NAMALWA (cell line): Measurements from ENCODE around the gene RAB20.
A peak's percentile ranks its signal among the peaks of the same experiment; 100 is the strongest.
"Not testable (repeated sequence)": the region's sequence is repeated elsewhere in the genome, so short reads cannot be mapped to it uniquely, and the experiment has no call there.

Experiments
- DNase-seq: peaks from one replicate; pipeline ENCODE4 v3.0.0-alpha.2; 2015; ENCODE audit warnings: low spot score

The RAB20 gene

DNA sequence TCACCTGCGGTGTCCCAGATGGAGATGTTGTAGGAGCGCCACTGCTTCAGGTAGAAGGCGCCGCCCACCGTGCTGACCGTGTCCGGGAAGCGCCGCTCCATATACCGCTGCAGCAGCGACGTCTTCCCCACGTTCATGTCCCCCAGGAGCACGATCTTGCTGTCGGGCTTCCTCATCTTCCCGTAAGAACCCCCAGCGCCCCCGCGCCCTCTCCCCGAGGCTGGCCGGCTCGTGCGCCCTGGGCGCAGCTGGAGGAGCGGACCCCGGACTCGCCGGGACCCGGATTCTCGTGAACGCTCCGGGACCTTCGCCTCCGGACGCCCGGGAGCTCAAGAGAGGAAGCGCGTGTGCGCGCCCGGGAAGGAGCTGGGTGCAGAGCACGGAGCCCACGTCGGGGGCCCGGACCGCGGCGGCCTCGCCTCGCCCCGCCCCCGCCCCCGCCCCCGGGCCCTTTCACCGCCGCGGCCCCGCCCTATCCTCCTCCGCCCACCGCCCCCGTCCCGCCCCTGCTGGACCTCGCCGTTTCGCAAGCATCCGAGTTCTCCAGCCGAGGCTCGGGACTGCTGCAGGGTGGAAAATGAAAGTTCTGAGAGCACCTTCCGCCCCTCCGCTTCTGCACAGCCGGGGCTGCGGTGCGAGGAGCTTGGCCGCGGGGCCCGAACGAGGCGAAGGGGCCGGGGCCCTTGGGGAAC is at the start of gene RAB20:
Gene RAB20 (minus strand): TSS at position 379 of the 692 bp plus-strand sequence. CDS start 203 bp downstream, at position 176.
- DNase-seq = peak; percentile 82

GRCh38 chr13:110610955-110611595 is 49.6 kb upstream of the RAB20 start:
- no peak for DNase-seq

DNA sequence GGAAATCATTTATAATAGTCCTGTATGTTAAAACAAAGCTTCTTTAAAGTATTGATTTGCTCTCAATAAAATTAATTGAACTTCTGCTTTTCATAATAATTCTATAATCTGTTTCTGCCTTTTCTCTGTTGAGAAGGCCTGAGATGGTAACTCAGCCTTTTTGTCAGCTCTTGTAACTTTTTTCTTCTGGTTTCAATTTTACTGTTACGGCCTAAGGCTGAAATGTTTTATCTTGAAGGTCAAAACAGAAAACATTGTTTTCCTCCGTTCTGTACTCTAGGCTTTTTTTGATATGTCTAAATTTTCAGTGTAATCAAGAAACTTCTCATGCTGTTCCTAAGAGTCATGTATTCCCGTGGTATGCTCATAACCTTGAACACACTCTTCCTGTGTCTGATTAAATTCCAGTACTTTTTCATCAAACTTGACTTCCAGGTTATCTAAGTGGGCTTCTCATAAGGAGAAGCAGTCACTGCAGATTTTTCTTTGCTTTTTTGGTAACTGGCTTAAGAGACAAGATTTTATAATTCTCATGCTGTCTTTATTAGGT is 46.2 kb upstream of the RAB20 start:
- DNase-seq = no peak

- DNase-seq = not testable (repeated sequence)
Measured at GRCh38 chr13:110606281-110606680, 44.8 kb upstream of the RAB20 start.

- DNase-seq = no peak
Measured at GRCh38 chr13:110605132-110605531, 43.6 kb upstream of the RAB20 start.

DNA sequence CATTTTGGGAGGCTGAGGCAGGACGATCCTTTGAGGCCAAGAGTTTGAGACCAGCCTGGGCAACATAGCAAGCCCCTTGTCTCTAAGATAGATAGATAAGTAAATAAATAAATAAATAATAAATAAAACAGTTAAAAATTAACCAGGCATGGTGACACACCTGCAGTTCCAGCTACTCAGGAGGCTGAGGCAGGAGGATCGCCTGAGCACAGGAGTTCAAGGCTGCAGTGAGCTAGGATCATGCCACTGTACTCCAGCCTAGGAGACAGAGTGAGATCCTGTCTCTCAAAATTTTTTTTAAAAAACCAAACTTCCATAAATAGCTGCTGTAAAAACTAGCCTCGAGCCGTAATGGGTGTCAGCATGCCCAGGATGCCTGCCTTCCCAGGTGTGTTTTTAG is 39.5 kb upstream of the RAB20 start:
- no peak for DNase-seq

GRCh38 chr13:110600261-110600819 is 38.8 kb upstream of the RAB20 start:
- no peak for DNase-seq

DNA sequence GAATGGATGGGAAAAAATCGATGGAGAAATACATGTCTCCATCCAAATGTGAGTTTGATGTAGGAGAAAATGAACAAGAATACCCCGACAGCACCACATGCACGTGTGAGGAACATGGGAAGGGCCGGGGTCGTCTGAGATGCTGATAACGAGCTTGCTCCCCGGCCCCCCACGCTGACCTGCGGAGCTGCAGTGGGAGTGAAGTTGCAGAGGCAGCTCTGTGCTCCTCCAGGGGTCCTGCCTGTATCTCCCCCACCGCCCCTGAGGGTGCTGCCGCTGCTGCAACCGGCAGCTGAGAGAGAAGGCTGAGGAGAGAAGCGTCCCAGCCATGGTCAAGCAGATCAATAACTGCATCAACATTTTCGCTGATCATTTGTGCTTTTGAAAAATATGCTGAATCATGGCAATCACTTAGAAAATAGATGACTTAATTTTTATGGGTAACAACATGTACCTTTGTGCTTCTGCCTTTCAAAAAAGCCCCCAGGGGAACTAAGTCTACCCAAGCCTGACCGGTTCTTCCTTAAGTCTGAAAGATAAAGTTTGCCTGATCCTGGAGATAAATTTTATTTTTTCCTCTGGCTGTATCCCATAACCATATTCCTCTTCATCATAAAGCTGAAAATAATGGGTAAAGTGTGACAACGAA is 35.6 kb upstream of the RAB20 start:
- no peak for DNase-seq

- peak; percentile 82 for DNase-seq
Measured at GRCh38 chr13:110593430-110594130, 32.1 kb upstream of the RAB20 start.

DNA sequence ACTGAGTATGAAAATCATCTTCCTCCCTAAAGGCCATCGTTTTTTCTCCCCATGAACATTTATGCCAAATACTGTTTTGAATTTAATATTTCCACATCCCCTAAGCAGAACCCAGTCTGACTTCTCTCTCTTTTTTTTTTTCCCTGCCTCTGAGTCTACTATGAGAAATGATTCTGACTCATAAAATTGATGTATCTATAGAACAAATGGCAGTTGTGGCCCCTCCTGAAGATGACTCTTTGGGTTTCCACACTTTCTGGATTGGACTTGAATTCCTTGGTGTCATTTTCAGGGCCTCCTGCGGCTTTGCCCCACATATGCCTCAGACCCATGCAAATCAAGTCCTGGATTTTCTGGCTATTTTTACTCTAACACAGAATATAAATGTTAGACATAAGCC is 31.1 kb upstream of the RAB20 start:
- no peak for DNase-seq

DNA sequence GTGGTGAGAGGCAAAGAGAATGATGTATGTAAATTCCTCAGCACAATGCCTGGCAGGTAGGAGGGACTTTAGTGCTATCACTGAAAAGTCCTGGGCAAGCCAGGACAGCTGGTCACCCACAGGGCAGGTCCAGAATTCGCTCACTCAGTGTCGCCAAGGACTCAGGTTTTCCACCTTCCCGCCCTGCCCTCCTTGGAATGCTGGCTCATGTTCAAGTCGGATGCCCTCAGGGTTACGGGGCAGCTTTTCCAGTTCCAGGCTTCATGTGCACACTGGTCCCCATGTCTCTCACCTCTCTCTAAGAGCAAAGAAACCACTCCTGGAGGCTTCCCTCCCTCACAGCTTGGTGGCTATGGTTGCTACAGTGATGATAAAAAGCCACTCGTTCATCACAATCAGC is 29.1 kb upstream of the RAB20 start:
- DNase-seq = no peak

DNA sequence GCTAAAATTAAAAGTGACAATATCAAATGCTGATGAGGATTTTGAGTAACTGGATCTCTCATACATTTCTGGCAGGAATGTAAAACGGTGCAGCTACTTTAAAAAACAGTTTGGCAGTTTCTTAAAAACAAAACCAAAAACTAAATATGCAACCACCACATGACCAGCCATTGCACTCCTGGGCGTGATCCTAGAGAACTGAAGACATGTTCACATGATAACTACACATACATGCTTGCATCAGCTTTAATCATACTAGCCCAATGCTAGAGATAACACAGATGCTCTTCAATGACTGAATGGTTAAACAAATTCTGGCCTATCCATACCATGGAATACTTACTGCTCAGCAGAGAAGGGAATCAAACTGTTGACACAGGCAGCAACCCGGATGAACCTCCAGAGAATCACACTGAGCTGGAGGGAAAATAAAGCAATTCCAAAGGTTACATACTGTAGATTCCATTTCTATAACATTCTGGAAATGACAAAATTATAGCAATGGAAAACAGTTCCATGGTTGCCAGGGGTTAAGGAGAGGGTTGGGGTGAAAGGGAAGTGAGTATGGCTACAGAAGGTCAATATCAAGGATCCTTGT is 28.4 kb upstream of the RAB20 start:
- no peak for DNase-seq

- no peak for DNase-seq
Measured at GRCh38 chr13:110583178-110583865, 21.8 kb upstream of the RAB20 start.

DNA sequence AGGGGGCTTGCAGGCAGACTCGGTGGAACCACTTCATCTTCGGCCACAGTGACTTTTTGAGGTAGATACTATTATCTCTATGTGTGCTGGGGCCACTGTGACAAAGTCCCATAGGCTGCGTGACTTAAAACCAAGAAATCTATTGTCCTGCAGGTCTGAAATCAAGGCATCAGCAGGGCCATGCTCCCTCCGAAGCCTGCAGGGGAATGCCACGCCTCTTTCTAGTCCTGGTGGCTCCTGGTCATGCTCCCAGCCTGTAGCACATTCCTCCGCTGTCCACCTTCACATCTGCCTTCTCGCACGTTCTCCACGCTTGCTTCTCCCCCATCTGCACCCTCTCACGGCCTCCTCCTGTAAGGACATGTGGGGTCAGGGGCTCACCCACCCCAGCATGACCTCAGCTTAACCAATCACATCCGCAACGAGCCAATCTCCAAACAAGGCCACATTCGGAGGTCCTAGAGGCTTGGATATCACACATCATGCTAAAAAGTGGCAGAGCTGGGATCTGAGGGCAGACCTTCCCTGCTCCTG is 21.0 kb upstream of the RAB20 start:
- DNase-seq = no peak

DNA sequence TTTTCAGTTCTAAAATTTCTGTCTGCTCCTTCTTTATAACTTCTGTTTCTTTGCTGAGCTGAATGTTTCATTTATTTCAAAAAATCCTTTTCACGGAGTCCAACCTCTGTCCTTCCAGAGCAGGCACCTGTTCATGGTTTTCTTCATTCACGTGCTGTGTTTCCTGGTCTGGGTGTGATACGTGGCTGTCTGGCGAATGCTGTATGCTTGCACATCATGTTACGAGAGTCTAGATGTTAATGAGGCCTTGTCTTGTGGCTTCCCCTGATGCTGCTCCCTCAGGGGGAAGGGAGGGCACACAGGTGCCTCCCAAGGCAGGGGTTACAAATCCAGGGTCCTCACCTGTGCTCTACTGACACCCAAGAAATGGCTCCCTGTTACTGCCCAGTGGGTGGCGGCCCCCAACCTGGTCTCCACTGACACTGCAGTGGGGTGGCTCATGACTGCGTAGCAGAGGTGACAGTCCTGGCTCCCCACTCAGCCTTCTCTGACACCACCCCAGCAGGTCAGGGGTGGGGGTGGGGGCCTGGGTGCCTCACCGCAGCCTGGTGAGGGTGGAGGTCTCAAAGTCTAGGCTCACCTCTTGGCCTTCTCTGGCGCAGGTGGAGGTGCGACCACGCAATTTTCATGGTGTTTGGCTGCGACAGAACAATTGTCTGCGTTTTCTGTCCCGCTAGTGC is 20.1 kb upstream of the RAB20 start:
- no peak for DNase-seq

- DNase-seq = no peak
Measured at GRCh38 chr13:110580800-110581199, 19.3 kb upstream of the RAB20 start.

- DNase-seq = no peak
Measured at GRCh38 chr13:110578363-110578762, 16.8 kb upstream of the RAB20 start.

GRCh38 chr13:110576736-110577476 is 15.4 kb upstream of the RAB20 start:
- DNase-seq = no peak

GRCh38 chr13:110576070-110576394 is 14.5 kb upstream of the RAB20 start:
- DNase-seq = no peak
